ENCODE data around the gene FAM170A. TPM values are rescaled to one million over a fixed set of nuclear protein-coding genes. Genes with fewer than 3 reads are reported as not detected.

FAM170A gene
- total RNA-seq, 1 donor from 2014 or later: not detected

DNA sequence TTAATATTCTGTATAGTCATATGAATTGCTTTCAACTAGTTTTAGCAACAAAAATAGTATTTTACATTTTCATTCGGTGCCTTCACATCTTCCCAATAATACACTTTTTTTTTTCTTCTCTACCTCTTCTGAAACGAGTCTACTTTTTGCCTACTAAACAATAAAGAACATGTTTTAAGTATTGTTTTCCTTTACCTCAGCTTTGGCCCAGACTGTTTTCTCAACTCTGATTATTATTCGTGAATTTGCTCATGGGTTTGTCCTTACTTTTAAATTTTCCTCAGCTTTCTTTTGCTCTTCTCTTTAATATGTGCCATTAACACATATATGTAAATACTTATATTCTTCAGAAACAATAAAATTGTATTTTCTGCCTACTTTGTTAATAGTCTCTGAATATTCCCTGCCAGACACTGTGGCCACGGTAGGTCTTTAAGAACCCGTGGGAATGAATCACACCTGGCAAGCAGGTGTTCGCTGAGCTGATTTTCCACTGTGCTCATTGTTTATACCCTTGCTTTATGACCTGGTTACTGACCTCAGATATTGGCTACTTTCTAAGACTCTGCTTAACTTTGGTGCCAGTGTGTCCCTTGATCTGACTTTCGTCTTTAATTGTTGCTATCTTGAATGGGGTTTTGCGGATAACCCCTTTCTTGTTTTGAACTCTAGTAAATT, 49.1 kb downstream of the FAM170A start:
- no peak overlapping the region for H3K4me3 Mint-ChIP-seq
- intact Hi-C loops (cut with micrococcal nuclease): no loop called here
- H3K4me1 Mint-ChIP-seq: no peaks in the 10 kb centered on the region
- no peaks in the 10 kb centered on the region for H3K27me3 Mint-ChIP-seq
- H3K27ac Mint-ChIP-seq: no peak overlapping the region
- DNase-seq: no peak
- H3K9me3 Mint-ChIP-seq: no peaks in the 10 kb centered on the region
- H3K36me3 Mint-ChIP-seq (ENCODE audit: low read depth): no peaks in the 10 kb centered on the region

DNA sequence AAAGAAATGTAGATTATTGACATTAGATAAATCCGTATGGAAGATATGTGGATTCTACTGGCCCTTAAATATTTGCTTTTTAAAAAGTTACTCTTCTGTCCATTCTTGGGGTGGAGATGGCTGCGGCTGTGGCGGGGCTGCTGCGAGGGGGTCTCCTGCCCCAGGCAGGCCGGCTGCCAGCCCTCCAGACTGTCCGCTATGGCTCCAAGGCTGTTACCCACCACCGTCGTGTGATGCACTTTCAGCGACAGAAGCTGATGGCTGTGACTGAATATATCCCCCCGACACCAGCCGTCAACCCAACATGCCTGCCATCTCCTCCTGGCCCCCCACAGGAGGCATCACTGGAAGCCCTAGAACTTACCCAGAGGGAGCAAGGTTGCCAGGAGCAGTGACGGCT, 50.7 kb downstream of the FAM170A start:
- Mint-ChIP-seq H3K4me1 (no peaks in the 10 kb centered on the region), H3K4me3 (no peak overlapping the region)
- intact Hi-C loops (cut with micrococcal nuclease): no loop called here

GRCh38 chr5:119681734-119682133, 52.4 kb downstream of the FAM170A start:
- no peaks in the 10 kb centered on the region for H3K27me3 Mint-ChIP-seq
- no peak overlapping the region for H3K4me3 Mint-ChIP-seq
- no peak overlapping the region for H3K27ac Mint-ChIP-seq
- intact Hi-C loops (cut with micrococcal nuclease): no loop called here
- H3K9me3 Mint-ChIP-seq: no peaks in the 10 kb centered on the region
- no peak for DNase-seq
- no peaks in the 10 kb centered on the region for H3K36me3 Mint-ChIP-seq (ENCODE audit: low read depth)
- no peaks in the 10 kb centered on the region for H3K4me1 Mint-ChIP-seq

More for the DNA sequence above, 50.7 kb downstream of the FAM170A start:
- DNase-seq: no peak
- no peaks in the 10 kb centered on the region for H3K36me3 Mint-ChIP-seq (ENCODE audit: low read depth)
- no peak overlapping the region for H3K27ac Mint-ChIP-seq
- H3K9me3 Mint-ChIP-seq: no peaks in the 10 kb centered on the region
- H3K27me3 Mint-ChIP-seq: no peaks in the 10 kb centered on the region

DNA sequence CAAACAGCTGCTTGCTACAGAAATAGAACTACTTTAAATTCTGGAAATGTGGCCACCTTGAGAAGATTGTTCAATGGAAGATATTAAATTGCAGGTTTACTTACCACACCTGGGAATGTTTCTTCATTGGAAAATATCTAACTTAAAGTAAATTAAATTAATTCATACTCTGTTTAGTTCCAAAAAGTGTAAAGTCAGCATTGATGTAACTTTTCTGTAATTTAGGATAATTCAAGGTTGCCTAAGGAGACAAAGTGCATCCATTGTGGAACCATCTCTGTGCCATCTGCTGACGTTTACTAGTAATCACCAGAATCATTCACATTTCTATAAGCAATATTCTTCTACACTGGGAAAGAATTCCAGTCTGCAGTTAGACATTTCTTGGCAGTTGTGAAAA, 53.0 kb downstream of the FAM170A start:
- intact Hi-C loops (cut with micrococcal nuclease): no loop called here
- Mint-ChIP-seq H3K4me3 (no peak overlapping the region), H3K27me3 (no peaks in the 10 kb centered on the region), H3K36me3 (ENCODE audit: low read depth) (no peaks in the 10 kb centered on the region), H3K27ac (no peak overlapping the region), H3K4me1 (no peaks in the 10 kb centered on the region), H3K9me3 (no peaks in the 10 kb centered on the region)
- no peak for DNase-seq

Other genes with a start within 250 kb of the FAM170A start
- gene HSD17B4, start 177.1 kb upstream of the FAM170A start, total RNA-seq: 52.5 and 70.4 TPM in 2 replicates

Measured in activated CD4-positive, alpha-beta T cell treated with anti-CD3 and anti-CD28 coated beads, Interleukin-2, amount 10 ng/mL, durations not matched to agents 24 days and 14 days (primary cell).